NCI-H748 (cell line): Measurements from ENCODE around the gene TSPYL4.

Experiments used
- DNase-seq: peaks from one replicate; lab custom pipeline; 2025; ENCODE audit not compliant: unreplicated experiment; lab: John Stamatoyannopoulos, UW

Gene TSPYL4

DNA sequence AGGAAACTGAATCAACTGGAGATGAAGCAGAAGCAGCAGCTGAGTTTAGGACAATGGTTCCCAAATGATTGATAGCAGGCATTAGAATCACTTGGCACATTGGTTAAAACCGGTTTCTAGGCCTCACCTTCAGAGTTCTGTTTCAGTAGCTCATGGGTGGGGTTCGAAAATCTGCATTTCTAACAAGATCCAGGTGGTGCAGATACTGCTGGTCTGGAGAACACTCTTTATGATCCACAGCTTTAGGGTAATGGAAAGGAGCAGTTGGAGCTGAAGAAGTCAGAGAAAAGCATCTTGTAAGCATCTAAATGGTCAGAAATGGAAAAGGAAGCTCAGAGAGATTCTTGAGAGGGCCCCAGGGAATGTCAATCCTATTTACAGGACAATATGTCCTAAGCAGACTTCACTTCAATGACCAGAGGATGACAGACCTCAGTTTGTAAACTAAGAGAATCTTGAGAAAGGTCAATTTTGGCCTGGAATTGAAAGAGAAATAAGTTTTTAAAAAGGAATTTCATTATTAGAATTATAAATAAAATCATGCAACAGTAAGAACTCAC lies 17.4 kb upstream of the TSPYL4 start:
- DNase-seq = no peak

DNA sequence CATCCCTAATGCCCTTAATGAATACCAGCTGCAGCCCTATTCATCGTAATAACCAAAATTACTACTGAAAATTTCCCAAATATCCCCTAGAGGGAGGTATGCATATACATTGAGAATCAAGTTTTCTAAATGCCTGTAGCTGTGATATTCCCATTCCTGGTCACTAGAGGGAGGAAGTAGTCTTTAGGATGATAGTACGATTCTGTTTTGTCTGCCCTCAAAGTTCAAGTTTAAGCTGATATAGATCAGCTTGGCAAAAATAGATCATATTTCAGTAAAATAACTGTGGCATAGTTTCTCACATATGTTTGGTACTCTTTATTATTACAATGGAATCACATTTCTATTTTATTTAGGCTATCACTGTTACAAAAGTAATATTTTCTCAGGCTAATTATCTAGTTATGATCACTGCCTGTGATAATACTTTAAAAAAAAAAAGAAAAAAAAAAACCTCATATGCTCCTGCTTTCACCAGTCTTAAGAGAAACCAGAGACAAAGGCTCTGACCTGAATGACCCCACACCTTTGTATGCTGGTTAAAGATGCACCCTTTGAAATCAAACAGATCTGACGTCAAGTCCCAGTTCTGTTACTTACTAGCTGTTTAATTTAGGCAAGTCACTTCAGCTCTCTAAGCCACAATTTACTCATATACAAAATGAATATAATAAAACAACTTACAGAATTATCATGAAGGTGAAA lies 14.9 kb upstream of the TSPYL4 start:
- DNase-seq = peak; percentile 84

DNA sequence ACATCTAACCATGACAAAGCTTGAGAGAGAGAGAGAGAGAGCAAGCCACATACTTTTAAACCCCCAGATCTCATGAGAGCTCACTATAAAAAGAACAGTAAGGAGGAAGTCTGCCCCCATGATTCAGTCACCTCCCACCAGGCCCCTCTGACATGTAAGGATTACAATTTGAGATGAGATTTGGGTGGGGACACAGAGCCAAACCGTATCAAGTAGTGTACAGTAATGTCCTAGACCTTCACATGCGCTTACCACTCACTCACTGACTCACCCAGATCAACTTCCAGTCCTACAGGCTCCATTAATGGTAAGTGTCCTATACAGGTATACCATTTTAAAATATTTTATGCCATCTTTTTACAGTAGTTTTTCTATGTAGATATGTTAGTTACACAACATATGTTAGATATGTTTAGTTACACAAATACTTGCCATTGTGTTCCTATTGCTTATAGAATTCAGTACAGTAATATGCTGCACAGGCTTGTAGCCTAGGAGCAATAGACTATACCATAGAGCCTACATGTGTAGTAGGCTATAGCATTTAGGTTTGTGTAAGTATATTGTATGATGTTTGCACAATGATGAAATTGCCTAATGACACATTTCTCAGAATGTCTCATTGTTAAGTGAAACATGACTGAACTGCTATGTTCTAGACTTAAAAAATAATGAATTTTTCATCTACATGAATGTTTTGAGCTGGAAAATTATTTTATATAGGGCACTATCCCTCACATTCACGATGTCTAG lies 14.1 kb upstream of the TSPYL4 start:
- no peak for DNase-seq

DNA sequence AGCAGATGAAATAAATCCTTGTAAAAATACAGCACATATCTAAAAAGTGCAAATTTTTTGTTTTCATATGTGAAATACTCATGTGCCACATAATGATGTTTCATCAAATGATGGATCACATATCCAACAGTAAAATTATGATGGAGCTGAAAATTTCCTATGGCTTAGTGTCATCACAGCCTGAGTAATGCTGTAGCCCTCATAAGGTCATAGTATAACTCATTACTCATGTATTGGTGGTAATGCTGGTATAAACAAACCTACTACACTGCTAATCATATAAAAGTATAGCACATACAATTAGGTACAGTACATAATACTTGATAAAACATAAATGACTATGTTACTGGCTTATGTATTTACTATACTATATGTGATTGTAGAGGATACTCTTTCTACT lies 12.9 kb upstream of the TSPYL4 start:
- no peak for DNase-seq

DNA sequence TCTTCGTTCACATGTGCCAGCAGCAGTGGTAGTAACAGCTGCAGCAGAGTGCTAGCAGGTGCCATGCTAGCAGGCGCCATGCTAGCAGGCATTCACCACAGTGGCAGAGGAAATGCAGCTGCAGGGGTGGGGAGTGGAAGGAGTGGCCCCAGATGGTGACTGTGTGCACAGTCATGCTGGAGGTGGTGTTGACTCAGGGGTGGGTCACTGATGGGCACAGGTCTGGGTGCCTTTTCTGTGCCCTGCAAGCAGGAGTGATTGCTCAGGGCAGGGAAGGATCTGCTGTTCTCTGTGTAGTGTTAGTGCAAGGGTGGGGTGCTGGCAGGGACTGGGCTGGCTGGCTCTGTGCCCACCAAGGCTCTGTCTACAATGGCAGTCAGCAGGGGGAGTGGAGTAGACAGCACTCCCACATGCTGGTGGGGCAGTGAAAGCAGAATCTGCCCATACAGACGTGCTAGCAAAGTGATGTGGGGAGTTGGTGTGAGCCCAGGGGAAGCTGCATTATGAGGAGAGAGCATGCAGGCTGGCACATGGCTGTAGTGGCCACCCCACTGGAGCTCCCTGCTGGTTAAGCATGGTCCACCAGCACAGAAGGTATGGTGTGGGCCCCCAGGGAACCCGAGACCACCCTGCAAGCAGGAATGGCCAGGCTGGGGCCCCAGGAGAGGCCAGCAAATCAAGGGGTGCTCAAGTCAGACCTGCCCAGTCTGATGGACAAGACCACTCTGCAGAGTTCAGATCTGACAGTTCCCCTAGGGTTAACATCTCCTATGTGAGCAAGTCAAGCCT lies 11.4 kb upstream of the TSPYL4 start:
- peak; percentile 36 for DNase-seq

DNA sequence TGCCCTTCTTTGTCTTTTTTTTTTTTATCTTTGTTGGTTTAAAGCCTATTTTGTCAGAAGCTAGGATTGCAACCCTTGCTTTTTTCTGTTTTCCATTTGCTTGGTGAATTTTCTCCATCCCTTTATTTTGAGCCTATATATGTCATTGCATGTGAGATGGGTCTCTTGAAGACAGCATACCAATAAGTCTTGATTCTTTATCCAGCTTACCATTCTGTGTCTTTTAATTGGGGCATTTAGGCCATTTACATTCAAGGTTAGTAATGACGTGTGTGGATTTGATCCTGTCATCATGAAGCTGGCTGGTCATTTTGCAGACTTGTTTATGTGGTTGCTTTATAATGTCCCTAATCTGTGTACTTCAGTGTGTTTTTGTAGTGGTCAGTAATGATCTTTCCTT lies 9.5 kb upstream of the TSPYL4 start:
- DNase-seq = no peak

DNA sequence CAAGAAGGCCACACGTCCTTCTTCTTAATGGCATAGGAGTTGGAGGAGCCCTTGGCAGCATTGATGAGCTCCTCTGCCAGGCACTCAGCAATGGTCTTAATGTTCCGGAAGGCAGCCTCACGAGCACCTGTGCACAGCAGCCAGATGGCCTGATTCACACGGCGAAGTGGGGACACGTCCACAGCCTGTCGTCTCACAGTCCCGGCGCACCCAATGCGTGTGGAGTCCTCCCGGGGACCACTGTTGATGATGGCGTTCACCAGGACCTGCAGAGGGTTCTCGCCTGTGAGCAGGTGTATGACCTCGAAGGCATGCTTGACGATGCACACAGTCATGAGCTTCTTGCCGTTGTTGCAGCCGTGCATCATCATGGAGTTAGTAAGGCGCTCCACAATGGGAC lies 4.6 kb upstream of the TSPYL4 start:
- DNase-seq = no peak

DNA sequence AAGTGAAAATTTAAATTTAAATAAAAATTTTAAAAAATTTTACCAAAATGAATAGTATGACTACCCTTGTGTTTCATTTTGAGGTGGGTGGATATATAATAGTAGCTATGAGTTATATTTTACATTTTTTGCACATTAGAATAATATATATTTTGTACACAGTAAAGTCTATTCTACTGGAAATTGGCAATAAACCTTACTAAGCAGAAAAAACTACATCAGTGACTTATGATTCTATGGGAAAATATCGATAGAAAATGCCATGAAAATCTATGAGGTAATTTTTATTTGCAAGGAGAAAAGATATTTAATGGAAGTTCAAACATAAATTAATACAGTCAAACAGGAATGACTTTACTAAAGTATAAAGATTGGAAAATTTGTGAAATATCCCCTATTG lies 2.8 kb upstream of the TSPYL4 start:
- no peak for DNase-seq

DNA sequence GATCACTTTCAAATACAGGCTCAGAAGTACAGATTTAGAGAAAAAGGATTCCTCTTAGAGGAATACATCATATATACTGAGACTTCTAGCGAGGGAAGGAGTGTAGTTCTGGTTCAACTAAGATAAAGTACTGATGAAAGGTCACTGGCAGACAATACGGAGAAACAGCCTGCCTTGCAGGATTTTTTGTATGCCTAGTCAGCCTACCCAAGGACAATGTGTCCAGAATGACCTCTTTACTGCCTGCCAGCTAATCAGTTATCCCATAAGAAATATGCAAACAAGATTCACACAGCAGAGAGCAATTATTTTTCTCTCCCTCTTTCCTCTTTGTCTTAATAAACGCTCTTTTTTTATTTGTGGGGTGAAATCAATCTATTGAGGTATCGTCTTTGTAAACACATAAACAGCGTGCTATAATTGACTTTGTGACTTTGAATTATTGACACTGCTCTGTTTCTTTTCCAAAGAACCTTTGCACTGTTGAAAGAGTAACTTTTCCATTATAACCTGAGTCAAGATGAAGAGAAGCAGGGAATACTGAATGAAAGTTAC lies 1.4 kb upstream of the TSPYL4 start:
- peak; percentile 25 for DNase-seq

DNA sequence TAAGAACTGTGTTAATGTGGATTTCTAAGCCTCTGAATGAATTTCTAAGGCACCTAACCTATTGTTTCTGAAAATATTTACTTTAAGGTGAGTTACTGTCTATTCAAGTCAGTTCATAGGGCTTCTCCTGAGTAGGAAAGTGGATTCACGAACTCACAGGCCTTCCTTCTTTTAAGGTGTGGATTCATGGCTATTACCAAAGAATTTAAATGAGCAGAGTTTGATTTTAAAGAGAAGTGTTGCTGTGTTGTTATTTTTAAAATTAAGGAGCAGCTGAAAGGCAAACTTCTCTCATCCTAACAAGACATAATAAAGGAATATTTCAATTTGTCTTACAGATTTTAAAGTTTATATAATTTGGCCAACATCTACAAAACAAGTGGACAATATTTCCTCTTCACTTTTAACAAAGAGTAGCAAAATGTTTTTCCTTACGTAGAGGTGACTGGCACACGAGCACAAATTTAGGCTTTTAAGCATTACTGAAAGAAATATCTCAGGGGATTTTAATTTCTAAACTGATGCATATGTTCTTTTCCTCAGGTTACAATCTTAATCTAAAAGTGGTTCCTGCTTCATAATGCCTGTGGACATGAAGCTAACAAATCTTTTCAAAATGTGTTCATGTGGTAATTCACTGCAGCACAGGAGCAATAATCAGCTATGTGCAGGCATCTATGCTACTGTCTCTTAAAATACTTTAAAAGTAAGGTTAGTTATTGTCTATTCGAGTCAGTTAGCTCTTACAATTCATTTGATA lies 602 bp upstream of the TSPYL4 start:
- DNase-seq = no peak

DNA sequence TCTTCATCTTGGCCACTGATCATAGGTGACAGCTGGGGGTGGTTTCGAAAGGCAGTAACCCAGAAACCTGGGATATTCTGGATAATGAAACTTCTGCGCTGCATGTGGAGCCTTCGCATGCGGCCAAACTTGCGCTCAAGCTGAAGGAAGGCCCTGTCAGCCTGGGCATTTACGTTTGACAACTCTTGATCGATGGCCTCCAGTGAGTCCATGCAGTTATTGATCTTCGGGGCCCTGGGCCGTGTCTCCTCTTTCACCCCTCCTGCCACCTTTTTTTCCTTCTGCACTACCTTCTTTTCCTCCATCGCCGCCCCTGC lies 729 bp downstream of the TSPYL4 start:
- no peak for DNase-seq

DNA sequence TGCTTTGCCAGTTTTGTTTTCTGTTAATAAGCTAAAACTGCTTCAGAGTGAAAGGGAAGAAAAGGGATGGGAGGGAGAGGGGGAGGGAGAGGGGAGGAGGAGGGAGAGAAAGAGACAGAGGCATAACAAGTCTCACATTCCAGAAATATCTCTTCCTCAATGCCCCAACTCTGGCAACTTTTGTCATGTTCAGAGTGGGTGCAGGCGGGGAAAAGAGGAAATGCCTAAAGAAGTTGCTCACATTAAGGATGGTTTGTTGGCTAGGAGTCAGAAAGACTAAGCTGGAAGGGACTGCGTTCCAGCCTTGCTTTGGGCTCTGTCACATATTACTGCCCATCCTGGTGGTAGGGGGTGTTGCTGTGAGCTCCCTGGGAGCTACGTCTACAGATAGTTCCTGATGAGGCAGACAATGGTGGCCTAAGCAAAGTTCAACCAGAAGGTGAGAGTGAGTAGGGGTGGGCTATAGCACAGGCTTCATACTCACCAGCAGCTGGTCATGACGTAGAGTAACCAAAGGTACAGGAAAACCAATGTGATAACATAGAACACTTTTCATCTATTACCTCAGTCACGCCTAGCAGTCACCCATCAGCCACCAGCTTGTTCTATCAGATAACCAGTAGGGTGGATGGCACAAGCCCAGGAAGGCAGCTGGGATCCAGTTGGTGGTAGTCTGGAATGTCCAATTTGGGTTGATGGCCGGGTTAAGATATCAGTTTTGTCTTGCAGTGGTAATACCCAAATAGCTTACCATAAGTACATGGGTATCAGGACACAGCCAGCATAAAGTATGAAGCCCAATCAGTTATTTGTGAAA lies 2.1 kb downstream of the TSPYL4 start:
- no peak for DNase-seq

DNA sequence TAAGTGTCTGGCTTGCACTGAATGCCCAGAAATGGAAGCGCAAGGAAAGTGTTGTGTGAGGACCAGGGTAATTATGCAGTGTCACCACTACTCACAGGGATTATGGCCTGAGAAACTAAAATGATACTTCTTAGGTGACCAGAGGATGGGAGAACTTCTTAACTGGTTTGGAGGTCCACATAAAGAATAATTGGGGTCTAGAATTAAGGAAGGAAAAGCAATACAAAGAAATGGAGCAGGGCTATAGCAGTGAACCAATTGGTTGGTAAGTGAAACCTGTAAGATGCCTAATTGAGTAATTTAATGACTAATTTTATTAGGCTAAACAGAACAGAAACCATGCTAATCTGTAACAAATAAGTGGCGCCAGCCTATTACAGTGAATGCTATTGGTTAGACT lies 5.3 kb downstream of the TSPYL4 start:
- no peak for DNase-seq

DNA sequence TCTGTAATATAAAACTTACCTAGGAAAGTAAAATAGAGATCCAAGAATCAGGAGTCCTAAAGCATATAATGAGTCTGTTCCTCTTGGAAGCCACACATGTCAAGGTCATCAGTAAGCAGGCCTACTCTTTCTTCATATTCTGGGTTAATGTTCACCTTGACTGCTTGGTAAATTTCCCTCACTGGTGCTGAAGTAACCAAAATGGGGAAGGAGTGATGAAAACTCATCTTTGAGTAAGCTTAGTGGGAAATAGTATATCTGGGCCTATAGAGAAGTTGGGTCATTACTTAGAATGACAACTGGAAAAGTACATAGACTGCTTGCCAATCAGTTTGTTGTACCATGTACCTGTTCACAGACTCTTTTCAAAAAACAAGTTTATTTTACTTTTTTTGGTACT lies 6.6 kb downstream of the TSPYL4 start:
- no peak for DNase-seq

DNA sequence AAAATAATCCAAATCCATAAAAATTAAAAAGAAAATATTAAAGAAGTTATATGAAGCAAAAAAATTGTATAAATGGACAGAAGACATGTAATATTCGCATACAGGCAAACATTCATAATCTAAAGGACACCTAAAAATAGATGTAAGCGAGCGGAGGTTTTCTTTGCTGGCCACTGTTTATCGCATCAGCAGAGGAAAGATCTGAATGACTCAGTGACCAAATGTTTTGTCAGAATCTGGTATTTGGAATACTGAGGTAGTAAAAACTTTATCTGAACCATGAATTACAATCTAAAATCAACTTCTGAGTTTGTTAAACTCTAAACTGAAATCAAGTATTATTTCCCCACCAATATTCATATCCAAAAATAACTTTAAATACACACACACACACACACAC lies 7.8 kb downstream of the TSPYL4 start:
- DNase-seq = no peak

DNA sequence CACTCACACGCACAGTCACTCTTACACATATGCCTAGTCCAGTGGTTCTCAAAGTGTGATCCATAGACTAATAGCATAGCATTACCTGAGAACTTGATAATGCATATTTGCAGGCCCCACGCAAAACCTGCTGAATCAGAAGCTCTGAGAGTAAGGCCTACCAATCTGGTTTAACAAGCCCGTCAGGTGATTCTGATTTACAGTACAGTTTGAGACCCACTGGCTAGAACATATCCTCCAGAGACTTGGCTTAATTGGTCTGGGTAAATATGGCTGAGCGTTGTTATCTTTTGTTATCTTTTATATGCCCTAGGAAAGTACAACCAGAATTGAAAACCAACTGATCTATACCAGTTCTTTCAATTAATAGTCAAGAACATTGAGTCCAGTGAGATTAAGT lies 9.6 kb downstream of the TSPYL4 start:
- DNase-seq = peak; percentile 64

DNA sequence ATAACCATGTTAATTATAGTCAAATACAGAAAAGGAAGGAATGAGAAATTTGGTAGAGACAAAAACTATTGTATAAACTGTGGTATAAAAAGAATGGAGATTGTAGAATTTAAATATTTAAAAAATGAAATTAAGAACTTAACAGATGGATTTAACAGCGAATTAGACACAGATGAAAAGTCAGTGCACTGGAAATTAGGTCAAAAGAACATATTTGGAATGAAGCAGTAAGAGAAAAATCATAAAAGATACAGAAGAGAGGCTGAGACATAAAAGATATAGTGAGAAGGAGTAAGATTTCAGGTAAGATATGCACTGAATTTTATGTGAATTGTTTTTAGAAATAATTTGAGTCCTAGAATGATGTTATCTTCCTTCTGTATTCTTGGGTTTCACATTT lies 14.0 kb downstream of the TSPYL4 start:
- no peak for DNase-seq

DNA sequence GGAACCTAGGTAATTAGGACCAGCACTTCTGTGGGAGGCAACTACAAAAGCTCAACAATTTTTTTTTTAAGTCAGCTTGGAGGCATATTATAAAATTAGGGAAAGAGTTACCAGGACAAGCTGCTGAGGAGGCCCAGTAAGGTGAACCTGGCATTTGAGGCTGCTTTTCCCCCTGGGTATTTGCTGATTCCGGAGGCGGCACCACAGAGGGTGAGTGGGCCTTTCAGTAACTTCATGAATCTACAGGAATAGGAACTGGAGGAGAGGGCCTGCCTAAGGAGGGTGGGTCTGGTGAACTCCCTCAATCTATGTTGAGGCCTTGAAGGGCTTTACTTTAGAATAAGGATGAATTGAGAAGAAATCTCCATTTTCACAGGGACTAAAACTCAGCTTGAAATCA lies 14.6 kb downstream of the TSPYL4 start:
- no peak for DNase-seq

DNA sequence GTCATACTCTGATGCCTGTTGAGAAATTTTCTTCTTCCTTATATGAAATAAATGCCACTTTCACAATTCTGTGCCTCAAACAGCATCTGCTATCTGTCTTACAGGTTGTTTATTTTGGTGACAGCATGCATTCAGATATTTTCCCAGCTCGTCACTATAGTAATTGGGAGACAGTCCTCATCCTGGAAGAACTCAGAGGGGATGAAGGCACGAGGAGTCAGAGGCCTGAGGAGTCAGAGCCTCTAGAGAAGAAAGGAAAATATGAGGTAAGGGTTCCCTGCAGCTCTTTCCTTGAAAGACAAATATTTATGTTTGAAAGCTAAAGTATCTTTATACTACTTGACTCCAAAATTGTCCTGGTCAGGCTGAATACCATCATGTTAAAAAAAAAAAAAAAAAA lies 15.8 kb downstream of the TSPYL4 start:
- no peak for DNase-seq

DNA sequence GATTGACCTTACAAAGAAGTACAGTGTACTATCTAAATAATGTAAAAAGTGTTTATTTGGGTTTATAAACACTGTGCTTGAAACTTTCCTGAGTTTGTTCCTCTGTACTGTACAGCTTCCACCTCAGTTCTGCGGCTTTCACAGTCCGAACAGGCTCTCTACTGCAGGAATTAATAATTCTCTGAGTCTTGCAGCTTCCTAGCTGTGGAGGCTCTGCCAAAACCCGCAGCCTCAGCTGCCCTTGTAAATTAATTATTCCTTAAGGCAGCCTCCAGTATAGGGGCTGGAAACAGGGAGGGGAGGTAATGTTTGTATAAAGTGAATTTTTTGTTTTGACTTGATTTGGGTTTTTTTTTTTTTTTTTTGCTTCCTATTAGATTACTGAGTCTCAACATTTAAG lies 19.2 kb downstream of the TSPYL4 start:
- no peak for DNase-seq
